ENCODE results near the gene SNRPD3. TPM values are rescaled to one million over a fixed set of nuclear protein-coding genes. Genes with fewer than 3 reads are reported as not detected.
"Not testable (repeated sequence)": the region's sequence is repeated elsewhere in the genome, so short reads cannot be mapped to it uniquely, and the experiment has no call there.

The SNRPD3 gene
- total RNA-seq, 1 donor from 2014 or later: 103 TPM

DNA sequence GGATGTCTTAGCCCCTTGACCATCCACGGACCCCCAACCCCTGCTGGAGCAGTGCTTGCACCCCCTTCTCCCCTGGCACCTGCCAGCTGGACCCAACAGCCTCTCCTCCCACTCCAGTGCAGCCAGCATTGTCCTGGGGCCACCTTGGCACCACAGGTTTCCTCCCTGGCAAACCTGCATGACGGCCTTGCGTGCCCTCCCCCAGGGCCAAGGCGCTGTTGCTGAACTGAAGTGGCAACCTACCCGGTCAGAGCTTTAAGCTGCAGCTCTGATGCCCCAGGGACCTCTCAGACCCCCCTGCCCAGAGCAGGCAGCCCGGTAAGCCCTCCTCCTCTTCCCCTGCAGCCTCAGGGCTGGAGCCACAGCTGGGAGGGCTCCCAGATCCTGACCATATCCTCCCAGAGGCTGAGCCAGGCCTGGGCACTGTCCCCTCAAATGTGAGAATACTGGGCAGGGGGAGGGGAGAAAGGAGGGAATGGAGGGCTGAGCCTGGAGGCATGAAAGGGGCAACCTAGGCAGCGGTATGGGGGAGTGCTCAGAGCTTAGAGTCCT, 38.8 kb downstream of the SNRPD3 start:
- H3K27me3 Mint-ChIP-seq (ENCODE audit: unreplicated experiment): peaks cover 7% of the 10 kb centered on the region
- TF ChIP-seq, protein P1, sequence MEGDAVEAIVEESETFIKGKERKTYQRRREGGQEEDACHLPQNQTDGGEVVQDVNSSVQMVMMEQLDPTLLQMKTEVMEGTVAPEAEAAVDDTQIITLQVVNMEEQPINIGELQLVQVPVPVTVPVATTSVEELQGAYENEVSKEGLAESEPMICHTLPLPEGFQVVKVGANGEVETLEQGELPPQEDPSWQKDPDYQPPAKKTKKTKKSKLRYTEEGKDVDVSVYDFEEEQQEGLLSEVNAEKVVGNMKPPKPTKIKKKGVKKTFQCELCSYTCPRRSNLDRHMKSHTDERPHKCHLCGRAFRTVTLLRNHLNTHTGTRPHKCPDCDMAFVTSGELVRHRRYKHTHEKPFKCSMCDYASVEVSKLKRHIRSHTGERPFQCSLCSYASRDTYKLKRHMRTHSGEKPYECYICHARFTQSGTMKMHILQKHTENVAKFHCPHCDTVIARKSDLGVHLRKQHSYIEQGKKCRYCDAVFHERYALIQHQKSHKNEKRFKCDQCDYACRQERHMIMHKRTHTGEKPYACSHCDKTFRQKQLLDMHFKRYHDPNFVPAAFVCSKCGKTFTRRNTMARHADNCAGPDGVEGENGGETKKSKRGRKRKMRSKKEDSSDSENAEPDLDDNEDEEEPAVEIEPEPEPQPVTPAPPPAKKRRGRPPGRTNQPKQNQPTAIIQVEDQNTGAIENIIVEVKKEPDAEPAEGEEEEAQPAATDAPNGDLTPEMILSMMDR (IDR thresholded peaks at IDR 0.05; ENCODE audit: unreplicated experiment): no peak
- H3K36me3 Mint-ChIP-seq (ENCODE audit: low read depth, unreplicated experiment): no peaks in the 10 kb centered on the region
- no peak for DNase-seq (ENCODE audit: low spot score)
- no peaks in the 10 kb centered on the region for H3K4me1 Mint-ChIP-seq (ENCODE audit: unreplicated experiment)
- no peak overlapping the region for H3K27ac Mint-ChIP-seq (ENCODE audit: unreplicated experiment)
- no peak overlapping the region for H3K4me3 Mint-ChIP-seq (ENCODE audit: unreplicated experiment)
- H3K9me3 Mint-ChIP-seq (ENCODE audit: unreplicated experiment): no peaks in the 10 kb centered on the region

DNA sequence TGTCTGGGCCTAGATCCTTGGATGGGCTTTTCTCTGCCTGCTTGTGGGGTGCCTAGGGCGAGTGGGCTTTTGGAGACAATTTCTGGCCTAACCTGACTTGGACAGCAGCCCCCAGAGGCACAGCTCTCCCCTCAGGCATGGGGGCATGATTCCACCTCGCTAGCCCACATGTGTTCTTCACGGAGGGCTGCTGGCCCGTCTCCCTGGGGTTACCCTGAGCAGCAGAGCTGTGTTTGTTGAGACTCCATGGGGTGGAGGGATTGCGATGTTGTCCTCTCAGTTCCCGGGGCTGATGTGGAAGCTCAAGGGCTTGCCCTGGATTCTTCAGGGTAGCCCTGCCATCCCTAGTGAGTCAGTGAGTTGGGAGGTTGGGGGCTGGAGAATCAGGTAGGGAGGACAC, 39.4 kb downstream of the SNRPD3 start:
- Mint-ChIP-seq H3K27ac (ENCODE audit: unreplicated experiment) (no peak overlapping the region), H3K36me3 (ENCODE audit: low read depth, unreplicated experiment) (no peaks in the 10 kb centered on the region), H3K4me3 (ENCODE audit: unreplicated experiment) (no peak overlapping the region), H3K4me1 (ENCODE audit: unreplicated experiment) (no peaks in the 10 kb centered on the region), H3K9me3 (ENCODE audit: unreplicated experiment) (no peaks in the 10 kb centered on the region), H3K27me3 (ENCODE audit: unreplicated experiment) (peaks cover 7% of the 10 kb centered on the region)
- DNase-seq (ENCODE audit: low spot score): no peak
- TF ChIP-seq, protein P1 (IDR thresholded peaks at IDR 0.05; ENCODE audit: unreplicated experiment): no peak

DNA sequence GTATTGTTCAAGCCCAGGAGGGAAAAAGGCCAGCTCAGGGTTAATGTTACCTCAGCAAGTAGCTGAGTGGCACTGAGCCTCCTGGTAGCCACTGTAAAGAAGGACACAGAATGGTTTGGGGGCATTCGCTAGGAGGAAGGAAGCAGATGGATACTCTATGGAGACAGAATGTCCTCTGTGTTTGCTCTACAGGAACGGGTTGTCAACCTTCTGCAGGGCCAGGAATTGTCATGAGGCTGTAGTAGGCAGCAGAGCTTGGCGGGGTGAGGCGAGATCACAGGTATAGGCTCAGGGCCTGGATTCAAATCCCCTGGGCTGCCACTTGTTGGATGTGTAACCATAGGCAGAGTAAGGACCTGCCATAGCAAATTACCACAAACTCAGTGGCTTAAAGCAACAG, 40.1 kb downstream of the SNRPD3 start:
- Mint-ChIP-seq H3K4me1 (ENCODE audit: unreplicated experiment) (no peaks in the 10 kb centered on the region), H3K27me3 (ENCODE audit: unreplicated experiment) (peaks cover 7% of the 10 kb centered on the region), H3K36me3 (ENCODE audit: low read depth, unreplicated experiment) (no peaks in the 10 kb centered on the region), H3K9me3 (ENCODE audit: unreplicated experiment) (no peaks in the 10 kb centered on the region), H3K4me3 (ENCODE audit: unreplicated experiment) (no peak overlapping the region), H3K27ac (ENCODE audit: unreplicated experiment) (no peak overlapping the region)
- no peak for DNase-seq (ENCODE audit: low spot score)
- TF ChIP-seq, protein P1 (IDR thresholded peaks at IDR 0.05; ENCODE audit: unreplicated experiment): no peak

DNA sequence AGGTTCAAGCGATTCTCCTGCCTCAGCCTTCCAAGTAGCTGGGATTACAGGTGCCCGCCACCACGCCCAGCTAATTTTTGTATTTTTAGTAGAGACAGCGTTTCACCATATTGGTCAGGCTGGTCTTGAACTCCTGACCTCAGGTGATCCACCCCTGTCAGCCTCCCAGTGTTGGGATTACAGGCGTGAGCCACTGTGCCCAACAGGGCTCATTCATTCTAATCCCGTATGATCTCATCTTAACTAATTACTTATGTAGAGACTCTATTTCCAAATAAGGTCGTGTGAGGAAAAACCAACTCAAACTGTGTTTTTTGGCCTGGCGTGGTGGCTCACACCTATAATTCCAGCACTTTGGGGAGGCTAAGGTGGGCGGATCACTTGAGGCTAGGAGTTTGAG, 41.3 kb downstream of the SNRPD3 start:
- DNase-seq (ENCODE audit: low spot score); H3K4me1 Mint-ChIP-seq (ENCODE audit: unreplicated experiment); H3K4me3 Mint-ChIP-seq (ENCODE audit: unreplicated experiment); H3K36me3 Mint-ChIP-seq (ENCODE audit: low read depth, unreplicated experiment); H3K27ac Mint-ChIP-seq (ENCODE audit: unreplicated experiment); H3K27me3 Mint-ChIP-seq (ENCODE audit: unreplicated experiment); H3K9me3 Mint-ChIP-seq (ENCODE audit: unreplicated experiment): not testable (repeated sequence)

DNA sequence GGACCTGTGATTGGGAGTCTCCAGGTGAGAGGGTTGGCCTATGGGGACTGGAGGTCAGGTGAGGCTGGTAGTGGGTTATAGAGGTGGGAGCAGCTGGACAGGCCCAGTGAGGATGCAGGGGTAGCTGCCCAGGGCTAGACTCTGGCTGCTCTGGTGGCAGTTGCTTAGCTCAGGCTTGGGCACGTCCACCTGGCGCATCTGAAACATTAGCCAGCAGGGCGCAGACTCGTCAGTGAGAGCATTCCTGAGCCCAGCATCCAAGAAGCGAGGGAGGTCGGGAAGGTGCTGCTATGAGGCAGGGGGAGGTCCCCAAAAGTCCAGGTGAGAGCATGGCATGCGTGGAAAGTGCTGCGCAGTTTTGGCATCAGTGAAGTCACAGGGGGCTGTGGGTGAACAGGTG, 43.7 kb downstream of the SNRPD3 start:
- Mint-ChIP-seq H3K27ac (ENCODE audit: unreplicated experiment) (no peak overlapping the region), H3K4me3 (ENCODE audit: unreplicated experiment) (no peak overlapping the region), H3K4me1 (ENCODE audit: unreplicated experiment) (peaks cover 8% of the 10 kb centered on the region), H3K36me3 (ENCODE audit: low read depth, unreplicated experiment) (no peaks in the 10 kb centered on the region), H3K9me3 (ENCODE audit: unreplicated experiment) (no peaks in the 10 kb centered on the region), H3K27me3 (ENCODE audit: unreplicated experiment) (peaks cover 4% of the 10 kb centered on the region)
- DNase-seq (ENCODE audit: low spot score): no peak
- TF ChIP-seq, protein P1 (IDR thresholded peaks at IDR 0.05; ENCODE audit: unreplicated experiment): no peak

DNA sequence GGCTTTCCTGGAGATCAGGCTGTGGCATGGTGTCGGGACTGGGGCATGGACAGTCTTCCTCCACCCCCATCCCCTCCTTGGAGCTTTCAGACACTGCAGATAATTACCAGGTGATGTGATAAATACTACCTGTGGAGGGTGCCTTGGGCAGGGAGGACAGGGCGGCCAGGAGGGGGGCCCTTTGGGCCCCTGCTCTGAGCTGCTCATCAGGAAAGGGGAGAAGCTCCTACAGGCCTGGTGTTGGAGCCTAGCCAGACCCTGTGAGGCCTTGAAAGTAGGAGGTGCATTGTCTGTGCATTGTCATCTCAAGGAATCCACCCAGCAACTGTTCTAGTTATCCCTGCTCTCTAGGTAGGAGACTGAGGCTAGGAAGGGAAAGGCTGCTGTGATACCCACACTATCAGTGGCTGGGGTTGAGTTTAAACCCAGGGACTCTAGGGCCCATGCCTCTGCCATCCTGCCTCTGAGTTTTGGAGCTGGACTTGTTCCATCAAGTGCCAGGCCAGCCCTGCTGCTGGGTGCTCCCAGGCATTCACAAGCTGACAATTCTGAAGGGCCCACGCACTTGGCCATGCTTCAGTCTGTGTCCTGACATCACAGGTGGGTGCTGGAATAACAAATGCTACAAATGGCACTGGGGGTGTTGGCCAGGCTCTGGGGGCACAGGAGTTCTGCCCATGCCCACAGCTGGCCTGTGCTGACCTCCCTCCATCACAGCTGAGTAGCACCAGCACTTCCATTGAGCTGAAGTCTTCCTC, 44.3 kb downstream of the SNRPD3 start:
- not testable (repeated sequence) for H3K9me3 Mint-ChIP-seq (ENCODE audit: unreplicated experiment); H3K27ac Mint-ChIP-seq (ENCODE audit: unreplicated experiment)

More for the DNA sequence above, 44.3 kb downstream of the SNRPD3 start:
- not testable (repeated sequence) for H3K27me3 Mint-ChIP-seq (ENCODE audit: unreplicated experiment); H3K36me3 Mint-ChIP-seq (ENCODE audit: low read depth, unreplicated experiment); DNase-seq (ENCODE audit: low spot score); H3K4me1 Mint-ChIP-seq (ENCODE audit: unreplicated experiment); H3K4me3 Mint-ChIP-seq (ENCODE audit: unreplicated experiment)
